ENCODE measurements around the gene NAGS.

- TF ChIP-seq CTCF (conservative IDR thresholded peaks at IDR 0.05; ENCODE audit: low read depth in 2 of 2): no peak
- no peak for TF ChIP-seq ZNF331 (CRISPR knock-in tag; IDR thresholded peaks at IDR 0.05; ENCODE audit: low read depth)
These were observed at the start of gene NAGS for GRCh38 chr17:44004077-44004760.
